OCI-LY7 (cell line): ENCODE measurements around the gene LLPH.

ENCODE experiments used
- CTCF ChIP-seq: fragments of 200-600 bp; sonication (generic); conservative IDR thresholded peaks from 2 replicates; pipeline ENCODE4 v1.5.1; 2014; ENCODE audit warnings: mild to moderate bottlenecking, antibody characterized with exemption, low read length, moderate library complexity, mixed read lengths
- EZH2phosphoT487 ChIP-seq: fragments of 200-600 bp; sonication (generic); IDR thresholded peaks from 2 replicates; pipeline ENCODE4 v1.6.1; 2018; ENCODE audit warnings: low read depth, borderline replicate concordance, mild to moderate bottlenecking, mixed run types, antibody characterized with exemption, low read length, moderate library complexity, mixed read lengths

DNA sequence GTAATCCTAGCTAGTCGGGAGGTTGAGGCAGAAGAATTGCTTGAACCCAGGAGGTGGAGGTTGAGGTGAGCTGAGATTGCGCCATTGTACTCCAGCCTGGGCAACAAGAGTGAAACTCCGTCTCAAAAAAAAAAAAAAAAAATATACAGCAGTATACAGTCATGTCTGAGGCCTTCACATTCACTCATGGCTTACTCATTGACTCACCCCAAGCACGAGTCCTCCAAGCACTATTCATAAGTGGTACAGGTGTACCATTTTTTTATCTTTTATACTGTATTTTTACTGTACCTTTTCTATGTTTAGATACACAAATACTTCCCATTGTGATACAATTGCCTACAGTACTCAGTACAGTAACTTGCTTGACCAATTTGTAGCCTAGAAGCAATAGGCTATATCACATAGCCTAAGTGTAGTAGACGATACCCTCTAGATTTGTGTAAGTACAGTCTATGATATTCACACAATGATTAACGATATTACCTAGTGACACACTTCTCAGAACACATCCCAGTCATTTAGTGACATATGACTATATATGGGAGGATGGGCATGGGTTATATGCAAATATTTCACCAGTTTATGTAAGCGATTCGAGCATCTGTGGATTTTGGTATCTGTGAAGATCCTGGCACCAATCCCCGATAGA is 12.2 kb downstream of the LLPH start:
- TF ChIP-seq CTCF, result no peak
- TF ChIP-seq EZH2phosphoT487, result no peak
